ENCODE measurements around the gene SPATC1L. TPM values are rescaled to one million over a fixed set of nuclear protein-coding genes. Genes with fewer than 3 reads are reported as not detected.

Gene SPATC1L
- total and polyA plus RNA-seq, 2 of the 8 experiments (the other 6 are each of a cell fraction or from before 2014, with no cell fraction given): 24.9 to 50.0 TPM

DNA sequence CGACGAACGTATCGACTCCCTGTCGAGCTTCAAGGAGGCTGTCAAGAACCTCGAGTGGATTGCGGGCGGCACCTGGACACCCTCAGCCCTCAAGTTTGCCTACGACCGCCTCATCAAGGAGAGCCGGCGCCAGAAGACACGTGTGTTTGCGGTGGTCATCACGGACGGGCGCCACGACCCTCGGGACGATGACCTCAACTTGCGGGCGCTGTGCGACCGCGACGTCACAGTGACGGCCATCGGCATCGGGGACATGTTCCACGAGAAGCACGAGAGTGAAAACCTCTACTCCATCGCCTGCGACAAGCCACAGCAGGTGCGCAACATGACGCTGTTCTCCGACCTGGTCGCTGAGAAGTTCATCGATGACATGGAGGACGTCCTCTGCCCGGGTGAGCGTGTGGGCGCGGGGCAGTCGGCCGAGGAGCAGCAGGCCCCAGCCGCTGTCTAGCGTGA is 58.4 kb downstream of the SPATC1L start:
- Histone ChIP-seq H3K18ac (ENCODE audit: extremely low read depth, low read length) (no peak overlapping the region), H3K27me3 (replicated peaks in 1 of 4; ENCODE audit: control insufficient read depth in 3 of 4, extremely low read depth in 1 of 4, insufficient read depth in 3 of 4, low read length in 3 of 4) (no peaks in the 10 kb centered on the region), H4K20me1 (replicated peaks in 1 of 2; ENCODE audit: control insufficient read depth in 1 of 2, insufficient read depth in 2 of 2, low read length in 2 of 2) (peaks cover 0 to 16% of the 10 kb centered on the region in 2 experiments), H3K27ac (ENCODE audit: low read depth, low read length) (no peak overlapping the region), H3K9me3 (ENCODE audit: insufficient read depth in 2 of 2, low read depth in 1 of 2, low read length in 1 of 2) (no peaks in the 10 kb centered on the region), H2AK5ac (ENCODE audit: low read depth, low read length) (no peak overlapping the region), H2BK5ac (ENCODE audit: low read depth, low read length) (no peak overlapping the region; the same call in none of the 2 replicates), H2BK120ac (replicated peaks; ENCODE audit: low read depth, low read length) (no peak overlapping the region), H3K4me2 (ENCODE audit: insufficient read depth in 1 of 2, low read depth in 2 of 2, low read length in 2 of 2) (no peak overlapping the region), H3K14ac (ENCODE audit: insufficient read length) (no peak overlapping the region), H3K79me2 (ENCODE audit: control insufficient read depth in 1 of 2, insufficient read depth in 2 of 2, low read length in 2 of 2) (no peaks in the 10 kb centered on the region), H2BK20ac (ENCODE audit: low read length) (no peak overlapping the region), H3K56ac (replicated peaks; ENCODE audit: insufficient read length, low read depth, low read length) (no peak overlapping the region), H3K4me1 (replicated peaks in 1 of 4; ENCODE audit: control insufficient read depth in 3 of 4, insufficient read depth in 4 of 4, low read length in 3 of 4) (peaks cover 0 to 7% (median 0%) of the 10 kb centered on the region in 4 experiments; a peak in 2 of 7 replicates), H3K79me1 (ENCODE audit: low read depth, low read length) (no peaks in the 10 kb centered on the region), H2BK15ac (ENCODE audit: low read length) (no peak overlapping the region), H4K91ac (replicated peaks; ENCODE audit: insufficient read length, low read length) (no peak overlapping the region), H2AFZ (ENCODE audit: low read length) (no peak overlapping the region), H3K4ac (replicated peaks; ENCODE audit: insufficient read length, low read depth, low read length) (no peak overlapping the region), H3K36me3 (ENCODE audit: control insufficient read depth in 2 of 4, insufficient read depth in 4 of 4, low read length in 3 of 4) (peaks cover 2 to 23% (median 3%) of the 10 kb centered on the region in 4 experiments; a peak in 4 of 8 replicates), H3K23ac (ENCODE audit: insufficient read length) (no peak overlapping the region), H3K4me3 (ENCODE audit: extremely low read depth in 1 of 4, insufficient read depth in 2 of 4, low read depth in 3 of 4, low read length in 4 of 4) (no peak overlapping the region), H2BK12ac (ENCODE audit: low read depth, low read length) (no peak overlapping the region), H4K8ac (ENCODE audit: extremely low read depth, insufficient read depth, low read length) (no peak overlapping the region), H3K23me2 (ENCODE audit: low read depth, low read length) (peaks cover 7% of the 10 kb centered on the region; the same call in 1 of the 2 replicates), H3K9ac (replicated peaks in 1 of 4; ENCODE audit: extremely low read depth in 1 of 4, low read depth in 3 of 4, low read length in 3 of 4) (no peak overlapping the region), H4K5ac (ENCODE audit: insufficient read length, low read depth, low read length) (no peak overlapping the region)
- CTCF ChIA-PET (ENCODE audit: partially characterized antibody): interaction anchor here (1.1 to 1.4 kb wide), 2 partner anchors 17 to 28 kb away, joined by 4 read pairs; no protein-coding TSS in a partner anchor
- POLR2A ChIA-PET (ENCODE audit: partially characterized antibody): no interaction called here
- WGBS, 2 experiments (ENCODE audit: extremely low coverage in 1 of 2, insufficient coverage in 1 of 2, insufficient read length in 1 of 2, insufficient replicate concordance in 2 of 2, low coverage in 1 of 2, low lambda C conversion rate in 2 of 2, missing lambda C conversion rate in 1 of 2): 93% methylated on average over 45 of the region's 47 CpGs; no CpG with 5 or more reads in 1 of the 2 experiments
- DNase-seq (ENCODE audit: low read depth in 1 of 2, low spot score in 2 of 2) (peak in 1 of 2 experiments; percentile 36), FAIRE-seq (no peak)
- TF ChIP-seq HDAC2 (IDR thresholded peaks at IDR 0.05; ENCODE audit: borderline replicate concordance in 1 of 2, low read depth in 2 of 2, low read length in 2 of 2) (no peak), CTBP2 (IDR thresholded peaks at IDR 0.05; ENCODE audit: borderline replicate concordance, insufficient read depth, insufficient read length, low read length) (no peak), TBP (IDR thresholded peaks at IDR 0.05; ENCODE audit: low read depth, low read length) (no peak), SP4 (IDR thresholded peaks at IDR 0.05; ENCODE audit: low read length) (no peak), BRCA1 (IDR thresholded peaks at IDR 0.05; ENCODE audit: low read depth, low read length) (no peak), RFX5 (IDR thresholded peaks at IDR 0.05; ENCODE audit: borderline replicate concordance, low read depth, low read length) (no peak), SAP30 (IDR thresholded peaks at IDR 0.05; ENCODE audit: insufficient read depth, insufficient replicate concordance, low read length) (no peak), YY1 (IDR thresholded peaks at IDR 0.05; ENCODE audit: low read depth, low read length) (no peak), E2F6 (IDR thresholded peaks at IDR 0.05) (no peak), EZH2 (IDR thresholded peaks at IDR 0.05; ENCODE audit: low read depth, low read length, severe bottlenecking) (no peak), GTF2F1 (IDR thresholded peaks at IDR 0.05; ENCODE audit: borderline replicate concordance, low read depth, low read length) (no peak)
- TF ChIP-seq, protein P1, sequence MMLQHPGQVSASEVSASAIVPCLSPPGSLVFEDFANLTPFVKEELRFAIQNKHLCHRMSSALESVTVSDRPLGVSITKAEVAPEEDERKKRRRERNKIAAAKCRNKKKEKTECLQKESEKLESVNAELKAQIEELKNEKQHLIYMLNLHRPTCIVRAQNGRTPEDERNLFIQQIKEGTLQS (IDR thresholded peaks at IDR 0.05; ENCODE audit: insufficient read depth, low read depth, low read length): no peak
